ENCODE data around the gene GMEB2.
"Not testable (repeated sequence)": the region's sequence is repeated elsewhere in the genome, so short reads cannot be mapped to it uniquely, and the experiment has no call there.

The GMEB2 gene

GRCh38 chr20:63640086-63640485 is 13.2 kb upstream of the GMEB2 start:
- no peak overlapping the region for H3K27ac ChIP-seq (ENCODE audit: low read depth, low read length)
- H3K9ac ChIP-seq (ENCODE audit: low read depth in 1 of 2, low read length in 2 of 2) = no peak overlapping the region
- H3K4me3 ChIP-seq (ENCODE audit: low read depth in 1 of 2, low read length in 2 of 2) = no peak overlapping the region
- H3K9me3 ChIP-seq (ENCODE audit: control insufficient read depth in 1 of 2, low read length in 2 of 2) = no peaks in the 10 kb centered on the region
- peaks cover 0 to 14% of the 10 kb centered on the region in 2 donors for H3K4me1 ChIP-seq (ENCODE audit: control insufficient read depth in 1 of 2, insufficient read depth in 2 of 2, low read length in 2 of 2)
- H3K27me3 ChIP-seq (ENCODE audit: control insufficient read depth in 1 of 2, insufficient read depth in 2 of 2, low read length in 2 of 2) = peaks cover 0 to 8% of the 10 kb centered on the region in 2 donors
- H3K36me3 ChIP-seq (ENCODE audit: control insufficient read depth in 1 of 2, insufficient read depth in 2 of 2, low read length in 2 of 2) = no peaks in the 10 kb centered on the region

GRCh38 chr20:63639093-63639975 is 12.4 kb upstream of the GMEB2 start:
- peaks cover 0 to 14% of the 10 kb centered on the region in 2 donors for H3K4me1 ChIP-seq (ENCODE audit: control insufficient read depth in 1 of 2, insufficient read depth in 2 of 2, low read length in 2 of 2)

GRCh38 chr20:63636752-63637628 is 10.1 kb upstream of the GMEB2 start:
- Histone ChIP-seq H3K4me3 (ENCODE audit: low read depth in 1 of 2, low read length in 2 of 2) (no peak overlapping the region), H3K27ac (ENCODE audit: low read depth, low read length) (no peak overlapping the region), H3K9me3 (ENCODE audit: control insufficient read depth in 1 of 2, low read length in 2 of 2) (no peaks in the 10 kb centered on the region), H3K9ac (ENCODE audit: low read depth in 1 of 2, low read length in 2 of 2) (no peak overlapping the region), H3K4me1 (ENCODE audit: control insufficient read depth in 1 of 2, insufficient read depth in 2 of 2, low read length in 2 of 2) (peaks cover 0 to 8% of the 10 kb centered on the region in 2 donors), H3K36me3 (ENCODE audit: control insufficient read depth in 1 of 2, insufficient read depth in 2 of 2, low read length in 2 of 2) (no peaks in the 10 kb centered on the region), H3K27me3 (ENCODE audit: control insufficient read depth in 1 of 2, insufficient read depth in 2 of 2, low read length in 2 of 2) (no peaks in the 10 kb centered on the region)

More at GRCh38 chr20:63639093-63639975, 12.4 kb upstream of the GMEB2 start:
- peak overlapping the region; percentile 56 for H3K27ac ChIP-seq (ENCODE audit: low read depth, low read length)
- no peaks in the 10 kb centered on the region for H3K36me3 ChIP-seq (ENCODE audit: control insufficient read depth in 1 of 2, insufficient read depth in 2 of 2, low read length in 2 of 2)
- no peak overlapping the region for H3K4me3 ChIP-seq (ENCODE audit: low read depth in 1 of 2, low read length in 2 of 2)
- H3K27me3 ChIP-seq (ENCODE audit: control insufficient read depth in 1 of 2, insufficient read depth in 2 of 2, low read length in 2 of 2) = peaks cover 0 to 8% of the 10 kb centered on the region in 2 donors
- no peaks in the 10 kb centered on the region for H3K9me3 ChIP-seq (ENCODE audit: control insufficient read depth in 1 of 2, low read length in 2 of 2)
- no peak overlapping the region for H3K9ac ChIP-seq (ENCODE audit: low read depth in 1 of 2, low read length in 2 of 2)

GRCh38 chr20:63635431-63636141 is 8.7 kb upstream of the GMEB2 start:
- peaks cover 0 to 8% of the 10 kb centered on the region in 2 donors for H3K4me1 ChIP-seq (ENCODE audit: control insufficient read depth in 1 of 2, insufficient read depth in 2 of 2, low read length in 2 of 2)
- H3K4me3 ChIP-seq (ENCODE audit: low read depth in 1 of 2, low read length in 2 of 2) = no peak overlapping the region
- no peaks in the 10 kb centered on the region for H3K9me3 ChIP-seq (ENCODE audit: control insufficient read depth in 1 of 2, low read length in 2 of 2)
- H3K27me3 ChIP-seq (ENCODE audit: control insufficient read depth in 1 of 2, insufficient read depth in 2 of 2, low read length in 2 of 2) = no peaks in the 10 kb centered on the region
- peak overlapping the region; percentile 34 for H3K27ac ChIP-seq (ENCODE audit: low read depth, low read length)
- no peaks in the 10 kb centered on the region for H3K36me3 ChIP-seq (ENCODE audit: control insufficient read depth in 1 of 2, insufficient read depth in 2 of 2, low read length in 2 of 2)
- H3K9ac ChIP-seq (ENCODE audit: low read depth in 1 of 2, low read length in 2 of 2) = no peak overlapping the region

GRCh38 chr20:63633732-63634131 is 6.8 kb upstream of the GMEB2 start:
- Histone ChIP-seq H3K27ac (ENCODE audit: low read depth, low read length) (no peak overlapping the region), H3K36me3 (ENCODE audit: control insufficient read depth in 1 of 2, insufficient read depth in 2 of 2, low read length in 2 of 2) (no peaks in the 10 kb centered on the region), H3K9ac (ENCODE audit: low read depth in 1 of 2, low read length in 2 of 2) (no peak overlapping the region), H3K4me3 (ENCODE audit: low read depth in 1 of 2, low read length in 2 of 2) (no peak overlapping the region), H3K4me1 (ENCODE audit: control insufficient read depth in 1 of 2, insufficient read depth in 2 of 2, low read length in 2 of 2) (peaks cover 1 to 9% of the 10 kb centered on the region in 2 donors), H3K27me3 (ENCODE audit: control insufficient read depth in 1 of 2, insufficient read depth in 2 of 2, low read length in 2 of 2) (no peaks in the 10 kb centered on the region), H3K9me3 (ENCODE audit: control insufficient read depth in 1 of 2, low read length in 2 of 2) (no peaks in the 10 kb centered on the region)

- not testable (repeated sequence) for H3K9me3 ChIP-seq (ENCODE audit: control insufficient read depth in 1 of 2, low read length in 2 of 2); H3K9ac ChIP-seq (ENCODE audit: low read depth in 1 of 2, low read length in 2 of 2); H3K4me3 ChIP-seq (ENCODE audit: low read depth in 1 of 2, low read length in 2 of 2); H3K4me1 ChIP-seq (ENCODE audit: control insufficient read depth in 1 of 2, insufficient read depth in 2 of 2, low read length in 2 of 2); H3K36me3 ChIP-seq (ENCODE audit: control insufficient read depth in 1 of 2, insufficient read depth in 2 of 2, low read length in 2 of 2); H3K27me3 ChIP-seq (ENCODE audit: control insufficient read depth in 1 of 2, insufficient read depth in 2 of 2, low read length in 2 of 2); H3K27ac ChIP-seq (ENCODE audit: low read depth, low read length)
Measured at GRCh38 chr20:63631426-63631825, 4.5 kb upstream of the GMEB2 start.

GRCh38 chr20:63630956-63631355 is 4.1 kb upstream of the GMEB2 start:
- H3K4me1 ChIP-seq (ENCODE audit: control insufficient read depth in 1 of 2, insufficient read depth in 2 of 2, low read length in 2 of 2) = peaks cover 5 to 12% of the 10 kb centered on the region in 2 donors
- H3K9me3 ChIP-seq (ENCODE audit: control insufficient read depth in 1 of 2, low read length in 2 of 2); H3K4me3 ChIP-seq (ENCODE audit: low read depth in 1 of 2, low read length in 2 of 2); H3K36me3 ChIP-seq (ENCODE audit: control insufficient read depth in 1 of 2, insufficient read depth in 2 of 2, low read length in 2 of 2); H3K27ac ChIP-seq (ENCODE audit: low read depth, low read length); H3K9ac ChIP-seq (ENCODE audit: low read depth in 1 of 2, low read length in 2 of 2); H3K27me3 ChIP-seq (ENCODE audit: control insufficient read depth in 1 of 2, insufficient read depth in 2 of 2, low read length in 2 of 2): not testable (repeated sequence)

GRCh38 chr20:63628246-63628975 is 1.5 kb upstream of the GMEB2 start:
- no peaks in the 10 kb centered on the region for H3K27me3 ChIP-seq (ENCODE audit: control insufficient read depth in 1 of 2, insufficient read depth in 2 of 2, low read length in 2 of 2)
- peaks cover 5 to 17% of the 10 kb centered on the region in 2 donors for H3K4me1 ChIP-seq (ENCODE audit: control insufficient read depth in 1 of 2, insufficient read depth in 2 of 2, low read length in 2 of 2)
- H3K9me3 ChIP-seq (ENCODE audit: control insufficient read depth in 1 of 2, low read length in 2 of 2) = no peaks in the 10 kb centered on the region
- H3K27ac ChIP-seq (ENCODE audit: low read depth, low read length) = peak overlapping the region; percentile 46
- H3K9ac ChIP-seq (ENCODE audit: low read depth in 1 of 2, low read length in 2 of 2) = peak overlapping the region; percentile 92 to 98
- H3K4me3 ChIP-seq (ENCODE audit: low read depth in 1 of 2, low read length in 2 of 2) = peak overlapping the region; percentile 86 to 91
- no peaks in the 10 kb centered on the region for H3K36me3 ChIP-seq (ENCODE audit: control insufficient read depth in 1 of 2, insufficient read depth in 2 of 2, low read length in 2 of 2)

GRCh38 chr20:63627751-63628245 is 897 bp upstream of the GMEB2 start:
- peak overlapping the region; percentile 86 to 91 for H3K4me3 ChIP-seq (ENCODE audit: low read depth in 1 of 2, low read length in 2 of 2)
- H3K36me3 ChIP-seq (ENCODE audit: control insufficient read depth in 1 of 2, insufficient read depth in 2 of 2, low read length in 2 of 2) = no peaks in the 10 kb centered on the region
- peak overlapping the region; percentile 46 for H3K27ac ChIP-seq (ENCODE audit: low read depth, low read length)
- no peaks in the 10 kb centered on the region for H3K27me3 ChIP-seq (ENCODE audit: control insufficient read depth in 1 of 2, insufficient read depth in 2 of 2, low read length in 2 of 2)
- H3K4me1 ChIP-seq (ENCODE audit: control insufficient read depth in 1 of 2, insufficient read depth in 2 of 2, low read length in 2 of 2) = peaks cover 5 to 17% of the 10 kb centered on the region in 2 donors
- peak overlapping the region; percentile 92 to 98 for H3K9ac ChIP-seq (ENCODE audit: low read depth in 1 of 2, low read length in 2 of 2)
- no peaks in the 10 kb centered on the region for H3K9me3 ChIP-seq (ENCODE audit: control insufficient read depth in 1 of 2, low read length in 2 of 2)

Measured in duodenal mucosa (tissue), 2 donors.